Fibroblast of lung (primary cell): ENCODE data around the gene OR2T29.

Experiments
- CTCF ChIP-seq, 2 donors: IDR thresholded peaks in 1 of 2; conservative IDR thresholded peaks in 1 of 2; 1 replicate in 1 of 2; 2 replicates in 1 of 2; pipeline ENCODE4 v1.5.1; 2011 to 2012; ENCODE audit warnings: low read length in 2 of 2, control low read depth in 1 of 2, inconsistent platforms in 1 of 2, low read depth in 1 of 2, mild to moderate bottlenecking in 1 of 2
- EZH2 ChIP-seq: IDR thresholded peaks from 2 replicates; pipeline ENCODE4 v1.5.1; 2012; ENCODE audit warnings: low read length, control low read depth, mild to moderate bottlenecking; ENCODE audit errors: missing control alignments

- TF ChIP-seq CTCF (conservative IDR thresholded peaks at IDR 0.05 in 1 of 2, IDR thresholded peaks at IDR 0.05 in 1 of 2; ENCODE audit: low read depth in 1 of 2, low read length in 2 of 2): no peak
- TF ChIP-seq EZH2: no peak
These were observed 30.1 kb upstream of the OR2T29 start for GRCh38 chr1:248592655-248593054.
